EH (cell line): ENCODE data around the gene GRPEL2.

ENCODE experiments used
- DNase-seq: peaks from one replicate; pipeline ENCODE4 v3.0.0-alpha.2; 2015; ENCODE audit warnings: low read depth

The GRPEL2 gene

DNA sequence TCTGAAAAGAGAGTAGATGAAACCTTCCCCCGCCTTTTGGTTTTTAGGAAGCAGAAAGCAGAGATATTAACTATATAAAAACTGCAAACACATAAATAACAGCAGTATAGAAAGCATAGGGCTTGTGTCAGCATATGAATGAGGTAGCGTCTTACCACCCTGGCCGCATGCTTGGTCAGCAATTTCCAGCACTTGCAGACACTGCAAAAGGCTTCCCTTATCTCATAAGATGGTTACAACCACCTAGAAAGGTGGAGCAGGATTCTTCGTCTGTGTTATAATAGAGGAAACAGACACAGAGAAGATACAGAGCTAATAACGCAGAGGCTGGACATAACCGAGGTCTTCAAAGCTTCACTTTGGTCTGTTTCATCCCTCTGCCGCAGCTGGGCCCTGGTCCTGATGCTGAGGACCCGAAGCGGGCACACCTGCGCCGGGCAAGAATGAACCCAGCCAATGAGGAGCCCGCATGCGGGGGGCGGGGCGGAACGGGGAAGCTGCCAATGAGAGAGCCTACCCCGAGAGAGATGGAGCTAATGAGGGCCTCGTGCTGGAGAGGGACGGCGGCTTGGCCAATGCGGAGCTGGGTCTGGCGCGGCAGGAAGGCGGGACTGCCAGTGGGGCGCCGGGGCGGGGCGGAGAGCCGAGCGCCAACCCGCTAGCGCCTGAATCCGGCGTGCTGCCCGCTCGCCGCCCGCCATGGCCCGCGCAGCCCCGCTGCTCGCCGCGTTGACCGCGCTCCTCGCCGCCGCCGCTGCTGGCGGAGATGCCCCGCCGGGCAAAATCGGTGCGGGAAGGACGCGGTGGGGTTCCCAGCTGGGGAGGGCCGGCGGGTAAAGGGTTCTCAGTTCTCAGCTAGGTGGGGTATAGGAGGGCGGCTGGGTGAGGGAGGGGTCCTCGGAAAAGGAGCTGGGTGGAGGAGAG, 12.3 kb downstream of the GRPEL2 start, which contains the start of gene PCYOX1L:
Gene PCYOX1L, plus strand, starts transcription at position 677 of the 924 bp plus-strand sequence. Its CDS starts 23 bp downstream, at position 700.
- DNase-seq = peak; percentile 97

DNA sequence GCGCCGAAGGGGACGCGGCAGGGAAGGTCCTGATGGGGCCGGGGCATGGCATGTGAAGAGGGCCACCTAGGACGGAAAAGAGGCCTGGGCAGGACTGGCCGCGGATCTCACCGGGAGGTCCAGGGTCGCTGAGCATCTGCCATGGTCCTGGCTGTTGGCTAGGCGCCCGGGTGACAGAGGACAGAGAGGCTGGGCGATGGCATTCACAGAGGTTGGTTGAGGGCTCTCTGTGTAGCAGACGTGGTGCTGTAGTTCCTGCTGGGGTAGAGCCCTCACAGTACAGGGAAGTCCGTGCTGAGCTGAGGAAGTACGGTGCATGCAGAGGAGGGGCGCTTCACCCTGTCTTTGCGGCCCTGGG, 13.0 kb downstream of the GRPEL2 start:
- DNase-seq = peak; percentile 31

DNA sequence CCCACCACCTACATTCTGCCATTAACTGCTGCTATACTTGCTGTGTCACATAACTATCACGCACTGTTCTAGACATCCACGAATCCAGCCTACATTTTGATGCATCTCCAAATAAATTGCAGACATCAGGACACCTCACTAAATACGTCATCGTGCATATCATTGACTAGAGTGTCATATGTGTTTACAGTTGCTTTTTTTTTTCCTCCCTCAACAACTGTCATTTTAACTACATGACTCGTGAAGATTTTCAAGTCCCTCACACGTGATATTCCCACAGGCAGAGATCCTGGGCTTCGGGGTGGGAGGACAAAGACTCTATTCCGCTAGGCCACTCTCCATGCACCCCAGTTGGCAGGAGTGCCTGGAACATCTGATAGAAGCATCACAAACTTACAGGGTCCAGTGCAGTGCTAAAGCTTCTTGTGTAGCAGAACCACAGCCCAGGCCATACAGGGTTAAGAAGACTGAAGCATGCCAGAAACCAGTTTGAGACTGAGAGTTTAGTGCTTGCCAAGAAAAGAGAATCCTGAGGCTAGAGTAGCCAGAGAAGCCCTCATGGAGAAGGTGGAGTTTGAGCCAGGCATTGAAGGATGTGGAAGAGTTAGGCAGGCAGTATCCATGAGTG, 13.7 kb downstream of the GRPEL2 start:
- no peak for DNase-seq

DNA sequence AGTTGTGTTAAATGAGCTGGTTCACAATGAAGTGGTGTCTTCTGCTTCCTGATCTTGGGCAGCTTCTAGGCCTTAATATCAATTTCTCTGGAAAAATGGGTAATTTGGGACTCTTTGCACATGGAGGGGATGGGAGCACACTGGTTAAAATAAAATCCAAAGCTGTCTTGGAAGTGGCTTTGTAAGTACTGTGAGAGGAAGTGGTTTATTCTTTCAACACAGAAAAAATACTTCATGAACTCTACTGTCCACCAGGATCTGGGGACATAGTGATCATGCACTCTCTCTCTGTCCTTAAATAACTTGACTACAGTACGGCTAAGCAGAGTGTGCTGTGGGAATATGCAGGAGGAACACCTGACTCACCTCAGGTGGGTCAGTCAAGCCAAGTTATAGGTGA, 15.0 kb downstream of the GRPEL2 start:
- DNase-seq = no peak

DNA sequence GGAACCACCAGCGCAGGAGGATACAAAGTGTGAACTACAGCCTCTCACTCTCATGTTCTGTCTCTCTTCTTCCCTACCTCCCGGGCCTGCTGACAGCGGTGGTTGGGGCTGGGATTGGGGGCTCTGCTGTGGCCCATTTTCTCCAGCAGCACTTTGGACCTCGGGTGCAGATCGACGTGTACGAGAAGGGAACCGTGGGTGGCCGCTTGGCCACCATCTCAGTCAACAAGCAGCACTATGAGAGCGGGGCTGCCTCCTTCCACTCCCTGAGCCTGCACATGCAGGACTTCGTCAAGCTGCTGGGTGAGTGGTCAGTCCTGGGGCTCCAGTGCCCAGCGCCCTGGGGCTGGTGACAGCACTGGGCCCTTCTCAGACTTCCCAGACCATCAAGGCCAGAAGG, 17.2 kb downstream of the GRPEL2 start:
- no peak for DNase-seq

DNA sequence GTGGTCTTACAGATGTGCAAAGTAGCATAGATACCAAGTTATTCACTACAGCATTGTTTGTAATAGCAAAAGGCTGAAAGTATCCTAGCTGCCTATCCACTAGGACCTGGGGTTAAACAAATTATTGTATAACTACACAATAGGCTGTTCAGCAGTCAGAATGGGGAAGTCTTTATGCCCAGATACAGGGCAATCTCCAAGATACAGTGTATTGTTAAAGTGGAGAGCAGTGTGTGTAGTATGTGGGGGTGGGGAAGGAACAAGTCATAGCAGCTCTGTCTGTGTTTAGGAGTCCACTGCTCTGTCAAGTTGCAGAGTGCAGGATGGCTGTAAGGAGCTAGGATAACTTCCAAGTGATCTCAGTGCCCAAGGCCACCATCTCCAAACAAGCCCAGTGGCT, 18.1 kb downstream of the GRPEL2 start:
- no peak for DNase-seq

DNA sequence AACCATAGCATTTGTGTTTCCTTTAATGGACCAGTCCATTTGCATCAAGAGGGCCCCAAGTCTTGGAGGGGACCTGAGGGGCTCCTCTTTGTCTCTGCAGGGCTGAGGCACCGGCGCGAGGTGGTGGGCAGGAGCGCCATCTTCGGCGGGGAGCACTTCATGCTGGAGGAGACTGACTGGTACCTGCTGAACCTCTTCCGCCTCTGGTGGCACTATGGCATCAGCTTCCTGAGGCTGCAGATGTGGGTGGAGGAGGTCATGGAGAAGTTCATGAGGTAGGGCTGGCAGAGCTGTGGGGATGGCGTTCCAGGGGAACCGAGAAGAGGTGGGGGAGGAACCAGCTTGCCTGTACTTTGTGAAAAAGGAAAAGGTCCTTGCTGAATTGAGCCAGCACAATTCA, 18.6 kb downstream of the GRPEL2 start:
- no peak for DNase-seq

DNA sequence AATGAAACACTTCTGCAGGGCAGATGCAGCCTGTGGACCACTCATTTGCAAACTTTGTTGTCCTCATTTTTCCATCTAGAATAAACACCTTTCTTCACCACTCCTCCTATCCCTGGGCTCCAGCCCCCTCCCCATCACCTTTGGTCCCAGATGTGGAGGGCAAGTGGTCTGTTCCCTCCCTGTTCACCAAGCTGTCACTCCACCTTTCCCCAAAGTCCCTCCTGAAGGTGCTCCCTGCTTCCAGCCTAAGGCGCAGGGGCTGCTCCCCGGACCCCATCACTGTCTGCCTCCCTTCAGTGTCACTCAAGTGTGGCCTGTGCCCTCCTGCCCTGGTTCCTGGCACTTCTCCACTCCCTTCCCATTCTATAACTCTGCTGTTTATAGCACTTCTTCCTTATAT, 19.4 kb downstream of the GRPEL2 start:
- no peak for DNase-seq

DNA sequence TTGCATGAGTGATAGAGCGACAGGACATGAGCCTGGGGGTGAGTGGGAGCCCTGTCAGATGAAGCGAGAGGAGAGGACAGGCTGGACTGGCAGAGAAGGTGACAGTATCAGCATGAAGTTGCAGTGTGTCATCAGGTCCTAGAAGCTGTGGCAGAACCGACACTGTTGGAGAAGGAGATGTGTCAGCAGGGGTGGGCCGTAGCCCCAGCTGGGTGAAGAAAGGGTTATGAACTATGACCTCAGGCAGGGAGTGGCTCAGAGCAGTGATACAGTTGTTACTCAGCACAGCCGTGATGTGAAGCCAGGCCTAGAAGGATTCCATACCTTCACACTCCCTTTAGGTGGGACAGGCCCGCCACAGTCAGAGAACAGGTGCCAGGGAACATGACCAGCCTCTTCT, 20.1 kb downstream of the GRPEL2 start:
- no peak for DNase-seq

DNA sequence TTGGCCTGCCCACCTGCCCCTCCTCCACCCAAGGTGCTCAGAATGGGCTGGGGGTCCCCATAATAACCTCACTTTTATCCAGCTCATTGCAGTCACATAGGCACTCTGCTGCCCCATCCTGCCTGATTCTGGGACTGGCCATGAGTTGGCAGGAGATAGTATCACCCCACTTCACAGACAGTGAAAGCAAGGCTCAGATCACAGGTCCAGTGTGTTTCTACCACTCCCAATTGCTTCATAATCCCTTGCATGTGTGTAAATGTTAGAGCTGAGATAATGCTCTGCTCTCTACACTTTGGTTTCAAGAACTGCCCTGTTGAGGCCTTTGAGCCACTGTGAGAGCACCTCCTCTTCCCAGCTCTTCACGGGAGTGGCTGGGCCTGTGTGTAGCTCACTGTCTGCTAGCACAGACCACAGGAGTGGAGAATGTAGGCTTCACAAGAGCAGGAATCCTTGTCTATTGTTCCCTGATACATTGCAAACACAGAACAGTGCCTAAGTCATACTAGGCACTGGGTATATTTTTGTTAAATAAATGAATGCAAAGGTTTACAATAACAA, 20.9 kb downstream of the GRPEL2 start:
- no peak for DNase-seq

DNA sequence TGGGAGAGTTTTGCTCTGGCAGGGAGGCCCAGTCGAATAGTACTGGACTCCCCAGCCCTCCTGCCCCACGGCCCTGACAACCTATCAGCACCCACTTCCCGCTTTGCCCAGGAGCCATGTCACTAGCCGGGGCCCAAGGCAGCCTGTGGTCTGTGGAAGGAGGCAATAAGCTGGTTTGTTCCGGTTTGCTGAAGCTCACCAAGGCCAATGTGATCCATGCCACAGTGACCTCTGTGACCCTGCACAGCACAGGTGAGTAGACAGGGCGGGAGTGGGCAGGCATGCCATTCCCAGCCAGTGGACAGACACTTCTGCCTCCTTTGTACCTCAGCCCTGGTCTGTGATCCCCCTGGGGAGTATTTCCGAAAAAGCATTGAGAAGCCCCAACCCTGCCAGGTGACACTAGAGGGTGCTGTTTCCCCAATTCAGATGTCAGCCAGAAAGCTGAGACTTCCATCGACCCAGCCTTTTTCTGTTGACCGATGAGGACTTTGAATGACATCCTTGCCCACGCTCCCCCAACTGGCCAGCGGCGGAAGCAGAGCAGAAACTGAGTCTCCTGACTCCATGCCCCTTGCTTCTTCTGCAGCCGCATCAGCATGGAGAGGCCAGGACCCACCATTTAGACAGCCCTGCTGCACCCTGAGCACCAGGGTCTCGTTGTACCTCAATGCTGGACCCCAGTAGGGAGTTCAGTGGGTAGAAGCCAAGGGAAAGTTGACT, 22.1 kb downstream of the GRPEL2 start:
- DNase-seq = peak; percentile 87

DNA sequence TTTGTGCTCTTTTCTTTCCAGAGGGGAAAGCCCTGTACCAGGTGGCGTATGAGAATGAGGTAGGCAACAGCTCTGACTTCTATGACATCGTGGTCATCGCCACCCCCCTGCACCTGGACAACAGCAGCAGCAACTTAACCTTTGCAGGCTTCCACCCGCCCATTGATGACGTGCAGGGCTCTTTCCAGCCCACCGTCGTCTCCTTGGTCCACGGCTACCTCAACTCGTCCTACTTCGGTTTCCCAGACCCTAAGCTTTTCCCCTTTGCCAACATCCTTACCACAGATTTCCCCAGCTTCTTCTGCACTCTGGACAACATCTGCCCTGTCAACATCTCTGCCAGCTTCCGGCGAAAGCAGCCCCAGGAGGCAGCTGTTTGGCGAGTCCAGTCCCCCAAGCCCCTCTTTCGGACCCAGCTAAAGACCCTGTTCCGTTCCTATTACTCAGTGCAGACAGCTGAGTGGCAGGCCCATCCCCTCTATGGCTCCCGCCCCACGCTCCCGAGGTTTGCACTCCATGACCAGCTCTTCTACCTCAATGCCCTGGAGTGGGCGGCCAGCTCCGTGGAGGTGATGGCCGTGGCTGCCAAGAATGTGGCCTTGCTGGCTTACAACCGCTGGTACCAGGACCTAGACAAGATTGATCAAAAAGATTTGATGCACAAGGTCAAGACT, 22.8 kb downstream of the GRPEL2 start:
- DNase-seq = no peak

DNA sequence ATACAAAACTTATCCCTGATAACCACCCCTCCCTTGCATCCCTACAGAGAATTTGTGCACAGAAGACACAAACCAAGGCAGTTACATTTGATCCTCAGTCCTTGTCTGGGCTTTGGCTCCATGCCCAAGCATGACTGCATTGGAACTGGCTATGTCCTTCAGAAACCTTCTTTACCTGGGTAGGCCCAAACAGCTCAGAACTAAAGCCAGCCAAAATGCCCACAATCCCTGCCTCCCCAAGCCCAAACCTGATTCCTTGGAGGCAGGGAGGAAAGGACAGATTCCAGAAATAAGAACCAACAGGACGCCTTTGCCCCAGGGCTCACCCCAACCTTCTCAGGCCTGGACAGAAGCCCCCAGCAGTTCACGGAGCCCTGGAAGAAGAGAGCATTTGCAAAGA, 25.6 kb downstream of the GRPEL2 start:
- DNase-seq = no peak

DNA sequence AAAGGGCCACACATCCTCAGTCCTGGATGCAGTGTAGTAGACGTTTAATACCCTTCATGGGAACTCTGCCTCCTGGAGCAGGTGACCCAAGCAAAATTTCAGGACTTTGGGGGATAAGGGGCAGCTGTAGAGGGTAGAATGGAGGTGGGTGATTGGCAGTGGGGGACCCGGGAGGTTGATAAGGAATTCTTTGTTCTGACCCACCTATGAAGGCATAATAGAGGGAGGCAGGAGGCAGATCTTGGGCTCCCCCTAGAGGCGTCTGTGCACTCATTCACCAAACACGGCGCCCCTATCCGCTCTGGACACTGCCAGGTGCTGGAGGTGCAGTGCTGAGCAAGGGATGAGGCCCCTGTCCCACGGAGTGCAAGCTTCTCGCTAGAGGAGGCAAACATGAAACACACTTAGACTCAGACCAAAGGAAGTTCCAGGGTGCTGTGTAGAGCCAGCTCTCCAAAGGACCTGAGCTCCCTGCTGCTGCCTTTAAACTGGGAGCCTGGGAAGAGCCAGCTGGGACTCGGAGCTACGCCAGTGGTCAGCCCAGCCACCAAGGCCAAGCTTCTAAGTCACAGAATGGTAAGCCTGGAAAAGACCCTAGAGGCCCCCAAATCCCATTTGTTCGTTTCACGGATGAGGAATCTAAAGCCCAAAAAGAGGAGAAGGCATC, 26.1 kb downstream of the GRPEL2 start:
- peak; percentile 69 for DNase-seq

DNA sequence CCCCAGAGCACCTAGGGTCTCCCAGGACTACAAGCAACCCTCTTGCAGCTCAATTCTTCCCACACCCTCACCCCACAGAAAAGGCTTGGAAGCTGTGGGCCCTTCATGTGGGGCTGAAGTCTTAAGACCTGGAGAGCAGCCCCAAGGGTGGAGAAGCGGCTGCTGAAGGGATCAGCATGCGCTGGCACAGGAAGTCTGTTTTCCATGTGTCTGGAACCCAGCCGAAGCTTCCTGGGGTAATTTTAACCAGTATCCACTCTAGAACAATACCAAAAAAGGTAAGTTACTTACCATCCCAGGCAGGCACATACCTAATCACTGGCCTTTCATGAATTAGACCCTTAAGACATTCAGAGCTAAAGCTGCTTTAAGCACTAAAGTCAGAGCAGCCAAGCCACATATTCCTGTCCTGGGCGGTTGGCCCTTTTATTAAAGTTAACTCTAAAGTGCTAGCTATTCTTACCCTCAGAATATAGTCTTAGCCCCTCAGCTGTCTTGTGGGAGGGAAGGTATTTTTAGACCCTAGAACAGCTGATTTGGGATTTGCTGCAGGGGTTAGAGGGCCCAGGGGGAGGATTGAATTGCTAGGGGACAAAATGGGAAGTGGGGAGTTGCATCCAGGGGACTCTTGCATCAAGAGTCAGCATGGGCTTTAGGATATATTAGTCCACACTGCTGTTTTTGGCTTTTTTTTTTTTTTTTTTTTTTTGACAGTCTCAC, 26.9 kb downstream of the GRPEL2 start:
- peak; percentile 32 for DNase-seq

DNA sequence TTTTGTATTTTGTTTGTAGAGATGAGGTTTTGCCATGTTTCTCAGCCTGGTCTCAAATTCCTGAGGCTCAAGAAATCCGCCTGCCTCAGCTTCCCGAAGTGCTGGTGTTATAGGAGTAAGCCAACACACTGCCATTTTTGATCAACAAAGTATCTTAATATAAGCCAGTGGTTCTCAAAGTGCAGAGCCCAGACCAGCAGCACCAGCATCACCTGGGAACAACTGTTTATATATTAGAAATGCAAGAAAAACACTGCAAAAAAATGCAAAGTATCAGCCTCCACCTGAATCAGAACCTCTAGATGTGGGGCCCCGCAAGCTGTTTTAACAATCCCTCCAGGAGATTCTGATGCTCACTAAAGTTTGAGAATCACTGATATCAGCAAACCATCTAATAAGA, 27.6 kb downstream of the GRPEL2 start:
- DNase-seq = no peak

DNA sequence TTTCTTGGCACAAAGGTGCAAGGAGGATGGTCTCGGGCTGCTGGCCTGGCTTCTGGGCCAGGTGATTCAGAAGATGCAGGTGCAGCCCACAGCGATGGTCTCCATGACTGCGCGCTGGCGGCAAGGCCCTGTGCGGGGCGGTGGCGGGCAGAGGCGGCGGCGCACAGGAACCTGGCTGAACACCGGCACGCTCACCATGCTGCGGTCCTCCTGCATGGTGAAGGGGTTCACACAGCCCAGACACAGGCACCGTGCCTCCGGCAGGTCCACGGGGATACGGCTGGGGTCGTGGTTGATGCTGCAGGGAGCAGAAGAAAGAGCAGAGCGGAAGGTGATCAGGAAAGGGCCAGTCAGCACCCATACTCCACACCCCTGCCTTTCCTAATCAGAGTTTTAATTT, 29.0 kb downstream of the GRPEL2 start:
- no peak for DNase-seq

DNA sequence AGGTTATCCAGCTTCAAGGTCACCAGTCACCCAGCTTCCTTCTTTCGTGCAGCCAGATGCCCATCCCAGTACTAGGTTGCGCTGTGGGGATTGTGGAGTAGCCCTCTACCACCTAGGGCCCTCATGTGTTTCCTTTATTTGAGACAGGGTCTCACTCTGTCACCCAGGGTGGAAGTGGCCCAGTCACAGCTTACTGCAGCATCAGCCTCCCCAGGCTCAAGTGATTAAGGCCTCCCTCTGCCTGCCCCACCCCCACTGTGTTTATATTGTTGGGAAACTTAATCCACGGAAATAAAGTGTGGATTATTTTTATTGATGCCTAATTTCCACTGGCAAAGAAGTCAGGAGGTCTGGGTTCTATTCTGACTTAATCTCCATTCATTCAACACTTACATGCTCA, 29.5 kb downstream of the GRPEL2 start:
- DNase-seq = no peak

DNA sequence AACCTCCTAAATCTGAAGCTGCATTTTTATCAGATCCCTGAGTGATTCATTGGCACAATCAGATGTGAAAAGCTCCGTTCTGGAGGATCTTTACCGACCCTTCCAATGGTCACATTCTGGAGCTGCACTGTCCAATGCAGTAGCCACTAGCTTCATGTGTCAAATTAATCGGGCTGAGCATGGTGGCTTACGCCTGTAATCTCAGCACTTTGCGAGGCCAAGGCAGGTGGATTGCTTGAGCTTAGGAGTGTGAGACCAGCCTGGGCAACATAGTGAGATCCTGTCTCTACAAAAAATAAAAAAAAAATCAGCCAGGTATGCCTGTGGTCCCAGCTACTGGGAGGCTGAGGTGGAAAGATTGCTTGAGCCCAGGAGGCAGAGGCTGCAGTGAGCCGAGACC, 30.1 kb downstream of the GRPEL2 start:
- DNase-seq = no peak

DNA sequence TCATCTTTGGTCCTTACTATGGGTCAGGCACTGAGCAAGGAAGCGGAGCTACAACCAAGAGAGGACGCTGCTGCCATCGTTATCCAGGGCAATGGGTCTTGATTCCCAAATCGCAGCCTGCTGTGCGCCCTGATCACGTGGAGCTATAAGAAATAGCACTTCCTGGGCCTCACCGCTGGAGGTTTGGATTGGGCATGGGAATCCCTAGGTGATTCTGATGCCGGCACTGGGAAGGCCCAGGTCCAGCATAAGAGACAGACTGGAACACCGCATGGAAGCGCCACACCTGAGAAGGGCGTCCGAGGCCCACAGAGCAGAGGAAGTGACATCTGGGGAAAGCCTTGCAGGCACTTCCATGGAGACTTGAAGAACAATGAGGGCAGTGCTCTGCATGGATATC, 30.8 kb downstream of the GRPEL2 start:
- DNase-seq = no peak
